Measurements from ENCODE around the gene PROKR2.

The PROKR2 gene

GRCh38 chr20:5362771-5363170, 46.0 kb upstream of the PROKR2 start:
- no peak for ATAC-seq (ENCODE audit: insufficient read depth, low read depth)
- H3K9me3 ChIP-seq (ENCODE audit: insufficient read depth, low read length, severe bottlenecking): no peaks in the 10 kb centered on the region
- no peak overlapping the region for H3K9ac ChIP-seq (ENCODE audit: low read depth, low read length)

DNA sequence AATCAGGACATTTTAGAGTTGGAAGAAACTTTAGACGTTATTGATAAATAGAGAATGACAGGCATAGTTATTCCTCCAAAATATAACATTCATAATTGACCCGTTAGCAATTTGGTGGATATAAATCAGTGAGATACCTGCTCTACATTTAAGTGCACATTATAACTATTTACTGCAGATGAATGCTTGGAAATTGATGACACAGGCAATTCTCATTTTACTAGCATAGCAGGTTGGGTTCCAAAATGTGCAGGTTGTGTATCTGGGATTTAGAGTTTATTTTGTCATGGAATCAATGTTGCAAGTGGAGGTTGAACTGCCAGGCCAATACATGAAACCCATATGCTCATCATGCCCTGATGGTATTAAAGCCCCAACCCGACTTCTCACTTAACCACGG, 44.4 kb upstream of the PROKR2 start:
- Histone ChIP-seq H2AFZ (ENCODE audit: low read depth, low read length) (no peak overlapping the region), H3K9ac (ENCODE audit: low read depth, low read length) (no peak overlapping the region), H4K20me1 (ENCODE audit: insufficient read depth, low read length) (no peaks in the 10 kb centered on the region), H3K36me3 (ENCODE audit: insufficient read depth, low read length) (no peaks in the 10 kb centered on the region), H3K4me1 (ENCODE audit: insufficient read depth, low read length) (no peaks in the 10 kb centered on the region), H3K4me2 (ENCODE audit: insufficient read depth, low read length) (no peak overlapping the region), H3K4me3 (ENCODE audit: low read depth in 1 of 2, low read length in 2 of 2) (no peak overlapping the region), H3K27ac (ENCODE audit: low read length) (no peak overlapping the region), H3K27me3 (ENCODE audit: insufficient read depth, low read length, poor library complexity) (no peaks in the 10 kb centered on the region), H3K9me3 (ENCODE audit: insufficient read depth, low read length, severe bottlenecking) (no peaks in the 10 kb centered on the region), H3K79me2 (ENCODE audit: insufficient read depth, low read length) (no peaks in the 10 kb centered on the region)
- TF ChIP-seq EZH2 (IDR thresholded peaks at IDR 0.05; ENCODE audit: borderline replicate concordance, low read depth, low read length, severe bottlenecking): no peak
- TF ChIP-seq, protein P1, sequence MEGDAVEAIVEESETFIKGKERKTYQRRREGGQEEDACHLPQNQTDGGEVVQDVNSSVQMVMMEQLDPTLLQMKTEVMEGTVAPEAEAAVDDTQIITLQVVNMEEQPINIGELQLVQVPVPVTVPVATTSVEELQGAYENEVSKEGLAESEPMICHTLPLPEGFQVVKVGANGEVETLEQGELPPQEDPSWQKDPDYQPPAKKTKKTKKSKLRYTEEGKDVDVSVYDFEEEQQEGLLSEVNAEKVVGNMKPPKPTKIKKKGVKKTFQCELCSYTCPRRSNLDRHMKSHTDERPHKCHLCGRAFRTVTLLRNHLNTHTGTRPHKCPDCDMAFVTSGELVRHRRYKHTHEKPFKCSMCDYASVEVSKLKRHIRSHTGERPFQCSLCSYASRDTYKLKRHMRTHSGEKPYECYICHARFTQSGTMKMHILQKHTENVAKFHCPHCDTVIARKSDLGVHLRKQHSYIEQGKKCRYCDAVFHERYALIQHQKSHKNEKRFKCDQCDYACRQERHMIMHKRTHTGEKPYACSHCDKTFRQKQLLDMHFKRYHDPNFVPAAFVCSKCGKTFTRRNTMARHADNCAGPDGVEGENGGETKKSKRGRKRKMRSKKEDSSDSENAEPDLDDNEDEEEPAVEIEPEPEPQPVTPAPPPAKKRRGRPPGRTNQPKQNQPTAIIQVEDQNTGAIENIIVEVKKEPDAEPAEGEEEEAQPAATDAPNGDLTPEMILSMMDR (IDR thresholded peaks at IDR 0.05; ENCODE audit: borderline replicate concordance, extremely low read depth, low read length, poor library complexity, severe bottlenecking): no peak
- DNase-seq (no peak), ATAC-seq (ENCODE audit: insufficient read depth, low read depth) (no peak)

More at GRCh38 chr20:5362771-5363170, 46.0 kb upstream of the PROKR2 start:
- H4K20me1 ChIP-seq (ENCODE audit: insufficient read depth, low read length): no peaks in the 10 kb centered on the region
- DNase-seq: no peak
- H2AFZ ChIP-seq (ENCODE audit: low read depth, low read length): no peak overlapping the region
- H3K27ac ChIP-seq (ENCODE audit: low read length): no peak overlapping the region
- H3K79me2 ChIP-seq (ENCODE audit: insufficient read depth, low read length): no peaks in the 10 kb centered on the region
- no peaks in the 10 kb centered on the region for H3K4me1 ChIP-seq (ENCODE audit: insufficient read depth, low read length)
- TF ChIP-seq, protein P1 (IDR thresholded peaks at IDR 0.05; ENCODE audit: borderline replicate concordance, extremely low read depth, low read length, poor library complexity, severe bottlenecking): no peak
- TF ChIP-seq EZH2 (IDR thresholded peaks at IDR 0.05; ENCODE audit: borderline replicate concordance, low read depth, low read length, severe bottlenecking): no peak
- no peaks in the 10 kb centered on the region for H3K36me3 ChIP-seq (ENCODE audit: insufficient read depth, low read length)
- H3K4me2 ChIP-seq (ENCODE audit: insufficient read depth, low read length): no peak overlapping the region
- no peak overlapping the region for H3K4me3 ChIP-seq (ENCODE audit: low read depth in 1 of 2, low read length in 2 of 2)
- H3K27me3 ChIP-seq (ENCODE audit: insufficient read depth, low read length, poor library complexity): no peaks in the 10 kb centered on the region

DNA sequence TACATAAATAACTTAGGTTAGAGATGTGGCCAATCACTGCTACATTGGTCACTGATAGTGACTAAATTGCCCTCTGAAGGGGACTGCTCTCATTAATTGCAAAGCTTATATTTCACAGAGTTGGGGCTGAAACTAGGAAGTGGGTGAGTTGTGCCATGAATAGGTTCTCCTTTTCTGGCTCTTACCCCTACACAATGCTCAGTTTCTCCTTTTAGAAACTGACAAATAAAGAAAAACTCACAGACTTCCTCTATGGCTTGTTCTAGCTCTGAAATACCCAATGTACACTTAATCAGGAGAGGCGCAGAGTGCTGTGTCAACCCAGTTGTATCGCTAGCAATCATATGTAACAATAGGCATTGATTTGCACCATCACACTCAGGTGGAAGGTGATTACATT, 41.2 kb upstream of the PROKR2 start:
- H3K4me2 ChIP-seq (ENCODE audit: insufficient read depth, low read length): no peak overlapping the region
- no peaks in the 10 kb centered on the region for H3K36me3 ChIP-seq (ENCODE audit: insufficient read depth, low read length)
- H3K9ac ChIP-seq (ENCODE audit: low read depth, low read length): no peak overlapping the region
- H4K20me1 ChIP-seq (ENCODE audit: insufficient read depth, low read length): no peaks in the 10 kb centered on the region
- no peaks in the 10 kb centered on the region for H3K9me3 ChIP-seq (ENCODE audit: insufficient read depth, low read length, severe bottlenecking)
- ATAC-seq (ENCODE audit: insufficient read depth, low read depth) (no peak), DNase-seq (no peak)
- H3K79me2 ChIP-seq (ENCODE audit: insufficient read depth, low read length): no peaks in the 10 kb centered on the region
- H3K4me1 ChIP-seq (ENCODE audit: insufficient read depth, low read length): no peaks in the 10 kb centered on the region
- no peak overlapping the region for H3K27ac ChIP-seq (ENCODE audit: low read length)
- no peak overlapping the region for H2AFZ ChIP-seq (ENCODE audit: low read depth, low read length)
- TF ChIP-seq, protein P1 (IDR thresholded peaks at IDR 0.05; ENCODE audit: borderline replicate concordance, extremely low read depth, low read length, poor library complexity, severe bottlenecking): no peak
- no peak overlapping the region for H3K4me3 ChIP-seq (ENCODE audit: low read depth in 1 of 2, low read length in 2 of 2)
- H3K27me3 ChIP-seq (ENCODE audit: insufficient read depth, low read length, poor library complexity): no peaks in the 10 kb centered on the region

GRCh38 chr20:5356941-5357340, 40.2 kb upstream of the PROKR2 start:
- H3K4me3 ChIP-seq (ENCODE audit: low read depth in 1 of 2, low read length in 2 of 2): no peak overlapping the region
- TF ChIP-seq, protein P1 (IDR thresholded peaks at IDR 0.05; ENCODE audit: borderline replicate concordance, extremely low read depth, low read length, poor library complexity, severe bottlenecking): no peak
- no peak for TF ChIP-seq EZH2 (IDR thresholded peaks at IDR 0.05; ENCODE audit: borderline replicate concordance, low read depth, low read length, severe bottlenecking)
- no peaks in the 10 kb centered on the region for H3K79me2 ChIP-seq (ENCODE audit: insufficient read depth, low read length)
- H2AFZ ChIP-seq (ENCODE audit: low read depth, low read length): no peak overlapping the region
- no peak for DNase-seq
- no peak for ATAC-seq (ENCODE audit: insufficient read depth, low read depth)
- no peaks in the 10 kb centered on the region for H3K27me3 ChIP-seq (ENCODE audit: insufficient read depth, low read length, poor library complexity)
- no peaks in the 10 kb centered on the region for H3K9me3 ChIP-seq (ENCODE audit: insufficient read depth, low read length, severe bottlenecking)
- H3K27ac ChIP-seq (ENCODE audit: low read length): no peak overlapping the region
- H3K9ac ChIP-seq (ENCODE audit: low read depth, low read length): no peak overlapping the region
- no peak overlapping the region for H3K4me2 ChIP-seq (ENCODE audit: insufficient read depth, low read length)
- no peaks in the 10 kb centered on the region for H3K36me3 ChIP-seq (ENCODE audit: insufficient read depth, low read length)
- H3K4me1 ChIP-seq (ENCODE audit: insufficient read depth, low read length): no peaks in the 10 kb centered on the region
- no peaks in the 10 kb centered on the region for H4K20me1 ChIP-seq (ENCODE audit: insufficient read depth, low read length)
